ENCODE measurements around the gene PCDHA8.
"Not testable (repeated sequence)": the region's sequence is repeated elsewhere in the genome, so short reads cannot be mapped to it uniquely, and the experiment has no call there.

Gene PCDHA8, protein sequence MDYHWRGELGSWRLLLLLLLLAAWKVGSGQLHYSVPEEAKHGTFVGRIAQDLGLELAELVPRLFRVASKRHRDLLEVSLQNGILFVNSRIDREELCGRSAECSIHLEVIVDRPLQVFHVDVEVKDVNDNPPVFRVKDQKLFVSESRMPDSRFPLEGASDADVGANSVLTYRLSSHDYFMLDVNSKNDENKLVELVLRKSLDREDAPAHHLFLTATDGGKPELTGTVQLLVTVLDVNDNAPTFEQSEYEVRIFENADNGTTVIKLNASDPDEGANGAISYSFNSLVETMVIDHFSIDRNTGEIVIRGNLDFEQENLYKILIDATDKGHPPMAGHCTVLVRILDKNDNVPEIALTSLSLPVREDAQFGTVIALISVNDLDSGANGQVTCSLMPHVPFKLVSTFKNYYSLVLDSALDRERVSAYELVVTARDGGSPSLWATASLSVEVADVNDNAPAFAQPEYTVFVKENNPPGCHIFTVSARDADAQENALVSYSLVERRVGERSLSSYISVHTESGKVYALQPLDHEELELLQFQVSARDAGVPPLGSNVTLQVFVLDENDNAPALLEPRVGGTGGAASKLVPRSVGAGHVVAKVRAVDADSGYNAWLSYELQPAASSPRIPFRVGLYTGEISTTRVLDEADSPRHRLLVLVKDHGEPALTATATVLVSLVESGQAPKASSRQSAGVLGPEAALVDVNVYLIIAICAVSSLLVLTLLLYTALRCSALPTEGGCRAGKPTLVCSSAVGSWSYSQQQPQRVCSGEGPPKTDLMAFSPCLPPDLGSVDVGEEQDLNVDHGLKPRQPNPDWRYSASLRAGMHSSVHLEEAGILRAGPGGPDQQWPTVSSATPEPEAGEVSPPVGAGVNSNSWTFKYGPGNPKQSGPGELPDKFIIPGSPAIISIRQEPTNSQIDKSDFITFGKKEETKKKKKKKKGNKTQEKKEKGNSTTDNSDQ

DNA sequence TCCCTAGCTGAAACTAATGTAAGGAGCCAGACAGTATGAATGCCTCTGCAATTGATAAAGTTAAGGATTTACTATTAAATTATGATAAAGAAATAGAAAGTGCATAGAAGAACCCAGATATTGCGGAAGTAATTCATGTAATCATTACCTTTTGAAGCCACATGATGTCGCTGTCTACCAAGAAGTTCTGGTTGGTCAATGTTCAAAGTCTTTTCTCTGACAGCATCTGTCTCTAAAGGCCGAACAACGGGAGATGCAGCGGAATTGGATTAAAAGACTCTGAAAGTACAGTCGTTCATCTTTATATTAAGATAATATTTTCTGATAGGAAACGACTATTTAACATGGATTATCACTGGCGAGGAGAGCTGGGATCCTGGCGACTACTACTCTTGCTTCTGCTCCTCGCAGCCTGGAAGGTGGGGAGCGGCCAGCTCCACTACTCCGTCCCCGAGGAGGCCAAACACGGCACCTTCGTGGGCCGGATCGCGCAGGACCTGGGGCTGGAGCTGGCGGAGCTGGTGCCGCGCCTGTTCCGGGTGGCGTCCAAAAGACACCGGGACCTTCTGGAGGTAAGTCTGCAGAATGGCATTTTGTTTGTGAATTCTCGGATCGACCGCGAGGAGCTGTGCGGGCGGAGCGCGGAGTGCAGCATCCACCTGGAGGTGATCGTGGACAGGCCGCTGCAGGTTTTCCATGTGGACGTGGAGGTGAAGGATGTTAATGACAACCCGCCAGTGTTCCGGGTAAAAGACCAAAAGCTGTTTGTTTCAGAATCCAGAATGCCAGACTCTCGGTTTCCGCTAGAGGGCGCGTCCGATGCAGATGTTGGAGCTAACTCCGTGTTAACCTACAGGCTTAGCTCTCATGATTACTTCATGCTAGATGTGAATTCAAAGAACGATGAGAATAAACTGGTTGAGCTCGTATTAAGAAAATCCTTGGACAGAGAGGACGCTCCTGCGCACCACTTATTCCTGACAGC is at the start of gene PCDHA8:
Gene PCDHA8, plus strand, starts transcription at position 210 of the 985 bp plus-strand sequence. Its CDS starts 135 bp downstream, at position 345.
- DNase-seq: no peak

DNA sequence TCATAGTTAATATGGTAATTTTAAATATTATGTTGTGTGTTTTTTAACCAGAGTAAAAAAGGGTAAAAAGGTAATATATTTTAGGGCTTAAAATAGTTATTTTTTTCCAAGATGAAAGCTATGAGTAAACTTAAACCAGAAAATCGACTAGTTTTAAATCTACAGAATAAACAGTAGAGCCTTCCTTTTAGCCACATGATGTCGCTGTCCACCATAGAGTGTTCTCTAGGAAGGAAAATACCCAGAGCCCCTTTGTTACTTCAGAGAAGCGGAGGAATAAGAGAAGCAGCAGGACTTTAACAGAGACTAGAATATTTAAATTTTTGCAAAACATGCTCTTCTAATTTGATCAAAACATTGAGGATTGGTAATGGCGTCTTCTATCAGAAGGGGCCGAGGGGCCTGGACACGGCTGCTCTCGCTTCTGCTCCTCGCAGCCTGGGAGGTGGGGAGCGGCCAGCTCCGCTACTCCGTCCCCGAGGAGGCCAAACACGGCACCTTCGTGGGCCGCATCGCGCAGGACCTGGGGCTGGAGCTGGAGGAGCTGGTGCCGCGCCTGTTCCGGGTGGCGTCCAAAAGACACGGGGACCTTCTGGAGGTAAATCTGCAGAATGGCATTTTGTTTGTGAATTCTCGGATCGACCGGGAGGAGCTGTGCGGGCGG is 46.3 kb upstream of the PCDHA8 start, which contains the start of gene PCDHA2:
Gene PCDHA2, plus strand, starts transcription at position 258 of the 664 bp plus-strand sequence.
- no peak for DNase-seq

DNA sequence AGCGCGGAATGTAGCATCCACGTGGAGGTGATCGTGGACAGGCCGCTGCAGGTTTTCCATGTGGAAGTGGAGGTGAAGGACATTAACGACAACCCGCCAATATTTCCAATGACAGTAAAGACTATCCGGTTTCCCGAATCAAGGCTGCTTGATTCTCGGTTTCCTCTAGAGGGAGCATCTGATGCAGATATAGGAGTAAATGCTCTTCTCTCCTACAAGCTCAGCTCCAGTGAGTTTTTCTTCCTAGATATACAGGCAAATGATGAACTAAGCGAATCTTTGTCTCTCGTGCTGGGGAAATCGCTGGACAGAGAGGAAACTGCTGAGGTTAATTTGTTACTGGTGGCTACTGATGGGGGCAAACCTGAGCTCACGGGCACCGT is 45.7 kb upstream of the PCDHA8 start:
- no peak for DNase-seq

DNA sequence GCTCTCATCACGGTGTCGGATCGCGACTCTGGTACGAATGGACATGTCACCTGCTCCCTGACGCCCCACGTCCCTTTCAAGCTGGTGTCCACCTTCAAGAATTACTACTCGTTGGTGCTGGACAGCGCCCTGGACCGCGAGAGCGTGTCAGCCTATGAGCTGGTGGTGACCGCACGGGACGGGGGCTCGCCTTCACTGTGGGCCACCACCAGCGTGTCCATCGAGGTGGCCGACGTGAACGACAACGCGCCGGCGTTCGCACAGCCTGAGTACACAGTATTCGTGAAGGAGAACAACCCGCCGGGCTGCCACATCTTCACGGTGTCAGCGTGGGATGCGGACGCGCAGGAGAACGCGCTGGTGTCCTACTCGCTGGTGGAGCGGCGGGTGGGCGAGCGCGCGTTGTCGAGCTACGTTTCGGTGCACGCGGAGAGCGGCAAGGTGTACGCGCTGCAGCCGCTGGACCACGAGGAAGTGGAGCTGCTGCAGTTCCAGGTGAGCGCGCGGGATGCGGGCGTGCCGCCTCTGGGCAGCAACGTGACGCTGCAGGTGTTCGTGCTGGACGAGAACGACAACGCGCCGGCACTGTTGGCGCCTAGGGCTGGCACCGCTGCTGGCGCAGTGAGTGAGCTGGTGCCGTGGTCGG is 44.8 kb upstream of the PCDHA8 start:
- DNase-seq: not testable (repeated sequence)

DNA sequence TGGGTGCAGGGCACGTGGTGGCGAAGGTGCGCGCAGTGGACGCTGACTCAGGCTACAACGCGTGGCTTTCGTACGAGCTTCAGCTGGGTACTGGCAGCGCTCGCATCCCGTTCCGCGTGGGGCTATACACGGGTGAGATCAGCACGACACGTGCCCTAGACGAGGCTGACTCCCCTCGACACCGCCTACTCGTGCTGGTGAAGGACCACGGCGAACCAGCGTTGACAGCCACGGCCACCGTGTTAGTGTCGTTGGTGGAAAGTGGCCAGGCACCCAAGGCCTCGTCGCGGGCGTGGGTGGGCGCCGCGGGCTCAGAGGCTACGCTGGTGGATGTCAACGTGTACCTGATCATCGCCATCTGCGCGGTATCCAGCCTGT is 44.3 kb upstream of the PCDHA8 start:
- DNase-seq: no peak

DNA sequence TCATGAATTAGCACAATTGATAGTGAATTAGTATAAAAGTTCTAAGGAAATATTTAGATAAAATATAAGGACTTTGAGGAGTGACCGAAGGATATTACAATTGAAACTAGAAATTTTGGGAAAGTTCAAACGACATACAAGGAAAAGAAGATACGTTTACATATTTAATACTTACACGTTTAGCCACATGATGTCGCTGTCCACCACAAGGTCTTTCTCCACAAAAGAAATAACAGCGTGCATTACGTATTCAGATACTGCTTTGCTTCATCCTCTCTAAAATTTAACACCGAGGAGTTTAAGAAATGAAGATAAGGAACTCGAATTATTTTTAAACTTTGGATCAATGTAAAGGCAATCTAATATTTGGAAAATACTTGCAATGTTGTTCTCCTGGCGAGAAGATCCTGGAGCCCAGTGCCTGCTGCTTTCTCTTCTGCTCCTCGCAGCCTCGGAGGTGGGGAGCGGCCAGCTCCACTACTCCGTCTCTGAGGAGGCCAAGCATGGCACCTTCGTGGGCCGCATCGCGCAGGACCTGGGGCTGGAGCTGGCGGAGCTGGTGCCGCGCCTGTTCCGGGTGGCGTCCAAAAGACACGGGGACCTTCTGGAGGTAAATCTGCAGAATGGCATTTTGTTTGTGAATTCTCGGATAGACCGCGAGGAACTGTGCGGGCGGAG is 40.0 kb upstream of the PCDHA8 start, which contains the start of gene PCDHA3:
Gene PCDHA3, plus strand, starts transcription at position 242 of the 678 bp plus-strand sequence.
- no peak for DNase-seq

DNA sequence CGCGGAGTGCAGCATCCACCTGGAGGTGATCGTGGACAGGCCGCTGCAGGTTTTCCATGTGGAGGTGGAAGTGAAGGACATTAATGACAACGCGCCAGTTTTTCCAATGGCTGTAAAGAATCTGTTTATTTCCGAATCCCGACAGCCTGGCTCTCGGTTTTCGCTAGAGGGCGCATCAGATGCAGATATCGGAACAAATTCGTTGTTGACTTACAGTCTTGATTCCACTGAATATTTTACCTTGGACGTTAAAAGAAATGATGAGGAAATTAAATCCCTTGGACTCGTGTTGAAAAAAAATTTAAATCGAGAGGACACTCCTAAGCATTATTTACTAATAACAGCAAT is 39.5 kb upstream of the PCDHA8 start:
- DNase-seq: no peak

DNA sequence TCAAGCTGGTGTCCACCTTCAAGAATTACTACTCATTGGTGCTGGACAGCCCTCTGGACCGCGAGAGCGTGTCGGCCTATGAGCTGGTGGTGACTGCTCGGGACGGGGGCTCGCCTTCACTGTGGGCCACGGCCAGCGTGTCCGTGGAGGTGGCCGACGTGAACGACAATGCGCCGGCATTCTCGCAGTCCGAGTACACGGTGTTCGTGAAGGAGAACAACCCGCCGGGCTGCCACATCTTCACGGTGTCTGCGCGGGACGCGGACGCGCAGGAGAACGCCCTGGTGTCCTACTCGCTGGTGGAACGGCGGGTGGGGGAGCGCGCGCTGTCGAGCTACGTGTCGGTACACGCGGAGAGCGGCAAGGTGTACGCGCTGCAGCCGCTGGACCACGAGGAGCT is 38.6 kb upstream of the PCDHA8 start:
- not testable (repeated sequence) for DNase-seq

DNA sequence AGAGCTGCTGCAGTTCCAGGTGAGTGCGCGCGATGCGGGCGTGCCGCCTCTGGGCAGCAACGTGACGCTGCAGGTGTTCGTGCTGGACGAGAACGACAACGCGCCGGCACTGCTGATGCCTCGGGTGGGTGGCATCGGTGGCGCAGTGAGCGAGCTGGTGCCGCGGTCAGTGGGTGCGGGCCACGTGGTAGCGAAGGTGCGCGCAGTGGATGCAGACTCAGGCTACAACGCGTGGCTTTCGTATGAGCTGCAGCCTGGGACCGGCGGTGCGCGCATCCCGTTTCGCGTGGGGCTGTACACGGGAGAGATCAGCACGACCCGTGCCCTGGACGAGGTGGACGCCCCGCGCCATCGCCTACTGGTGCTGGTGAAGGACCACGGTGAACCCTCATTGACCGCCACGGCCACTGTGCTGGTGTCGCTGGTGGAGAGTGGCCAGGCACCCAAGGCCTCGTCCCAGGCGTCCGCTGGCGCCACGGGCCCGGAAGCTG is 38.2 kb upstream of the PCDHA8 start:
- no peak for DNase-seq

DNA sequence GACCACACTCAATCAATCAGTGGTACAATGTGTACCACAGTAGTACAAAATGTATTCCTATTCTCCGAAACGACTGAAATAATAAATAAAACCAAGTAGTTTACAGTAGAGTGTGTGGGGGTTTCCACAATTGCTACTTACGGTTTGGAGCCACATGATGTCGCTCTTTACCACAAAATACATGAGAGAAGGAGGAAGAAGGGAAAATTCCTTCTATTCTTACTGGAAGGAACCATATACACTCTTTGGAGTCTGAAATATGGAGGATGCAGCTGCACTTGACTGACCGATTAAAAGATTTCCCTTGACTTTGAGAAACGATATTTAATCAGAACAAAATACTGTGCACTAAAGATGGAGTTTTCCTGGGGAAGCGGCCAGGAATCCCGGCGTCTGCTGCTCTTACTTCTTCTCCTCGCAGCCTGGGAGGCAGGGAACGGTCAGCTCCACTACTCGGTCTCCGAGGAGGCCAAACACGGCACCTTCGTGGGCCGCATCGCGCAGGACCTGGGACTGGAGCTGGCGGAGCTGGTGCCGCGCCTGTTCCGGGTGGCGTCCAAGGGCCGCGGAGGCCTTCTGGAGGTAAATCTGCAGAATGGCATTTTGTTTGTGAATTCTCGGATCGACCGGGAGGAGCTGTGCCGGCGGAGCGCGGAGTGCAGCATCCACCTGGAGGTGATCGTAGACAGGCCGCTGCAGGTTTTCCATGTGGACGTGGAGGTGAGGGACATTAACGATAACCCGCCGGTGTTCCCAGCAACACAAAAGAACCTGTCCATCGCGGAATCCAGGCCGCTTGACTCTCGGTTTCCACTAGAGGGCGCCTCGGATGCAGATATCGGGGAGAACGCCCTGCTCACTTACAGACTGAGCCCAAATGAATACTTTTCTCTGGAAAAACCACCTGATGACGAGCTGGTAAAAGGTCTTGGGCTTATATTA is 33.9 kb upstream of the PCDHA8 start, which contains the start of gene PCDHA4:
Gene PCDHA4, plus strand, starts transcription at position 235 of the 942 bp plus-strand sequence.
- no peak for DNase-seq

DNA sequence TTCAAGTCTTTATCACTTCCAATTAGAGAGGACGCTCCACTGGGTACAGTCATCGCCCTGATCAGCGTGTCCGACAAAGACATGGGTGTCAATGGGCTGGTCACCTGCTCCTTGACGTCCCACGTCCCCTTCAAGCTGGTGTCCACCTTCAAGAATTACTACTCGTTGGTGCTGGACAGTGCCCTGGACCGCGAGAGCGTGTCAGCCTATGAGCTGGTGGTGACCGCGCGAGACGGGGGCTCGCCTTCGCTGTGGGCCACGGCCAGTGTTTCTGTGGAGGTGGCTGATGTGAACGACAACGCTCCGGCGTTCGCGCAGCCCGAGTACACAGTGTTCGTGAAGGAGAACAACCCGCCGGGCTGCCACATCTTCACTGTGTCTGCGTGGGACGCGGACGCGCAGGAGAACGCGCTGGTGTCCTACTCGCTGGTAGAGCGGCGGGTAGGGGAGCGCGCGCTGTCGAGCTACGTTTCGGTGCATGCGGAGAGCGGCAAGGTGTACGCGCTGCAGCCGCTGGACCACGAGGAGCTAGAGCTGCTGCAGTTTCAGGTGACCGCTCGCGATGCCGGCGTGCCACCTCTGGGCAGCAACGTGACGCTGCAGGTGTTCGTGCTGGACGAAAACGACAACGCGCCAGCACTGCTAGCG is 32.6 kb upstream of the PCDHA8 start:
- DNase-seq: not testable (repeated sequence)

DNA sequence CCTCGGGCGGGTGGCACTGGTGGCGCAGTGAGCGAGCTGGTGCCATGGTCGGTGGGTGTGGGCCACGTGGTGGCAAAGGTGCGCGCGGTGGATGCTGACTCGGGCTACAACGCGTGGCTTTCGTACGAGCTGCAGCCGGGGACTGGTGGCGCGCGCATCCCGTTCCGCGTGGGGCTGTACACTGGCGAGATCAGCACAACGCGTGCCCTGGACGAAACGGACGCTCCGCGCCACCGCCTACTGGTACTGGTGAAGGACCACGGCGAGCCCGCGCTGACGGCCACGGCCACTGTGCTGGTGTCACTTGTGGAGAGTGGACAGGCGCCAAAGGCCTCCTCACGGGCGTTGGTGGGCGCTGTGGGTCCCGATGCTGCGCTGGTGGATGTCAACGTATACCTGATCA is 32.1 kb upstream of the PCDHA8 start:
- no peak for DNase-seq

DNA sequence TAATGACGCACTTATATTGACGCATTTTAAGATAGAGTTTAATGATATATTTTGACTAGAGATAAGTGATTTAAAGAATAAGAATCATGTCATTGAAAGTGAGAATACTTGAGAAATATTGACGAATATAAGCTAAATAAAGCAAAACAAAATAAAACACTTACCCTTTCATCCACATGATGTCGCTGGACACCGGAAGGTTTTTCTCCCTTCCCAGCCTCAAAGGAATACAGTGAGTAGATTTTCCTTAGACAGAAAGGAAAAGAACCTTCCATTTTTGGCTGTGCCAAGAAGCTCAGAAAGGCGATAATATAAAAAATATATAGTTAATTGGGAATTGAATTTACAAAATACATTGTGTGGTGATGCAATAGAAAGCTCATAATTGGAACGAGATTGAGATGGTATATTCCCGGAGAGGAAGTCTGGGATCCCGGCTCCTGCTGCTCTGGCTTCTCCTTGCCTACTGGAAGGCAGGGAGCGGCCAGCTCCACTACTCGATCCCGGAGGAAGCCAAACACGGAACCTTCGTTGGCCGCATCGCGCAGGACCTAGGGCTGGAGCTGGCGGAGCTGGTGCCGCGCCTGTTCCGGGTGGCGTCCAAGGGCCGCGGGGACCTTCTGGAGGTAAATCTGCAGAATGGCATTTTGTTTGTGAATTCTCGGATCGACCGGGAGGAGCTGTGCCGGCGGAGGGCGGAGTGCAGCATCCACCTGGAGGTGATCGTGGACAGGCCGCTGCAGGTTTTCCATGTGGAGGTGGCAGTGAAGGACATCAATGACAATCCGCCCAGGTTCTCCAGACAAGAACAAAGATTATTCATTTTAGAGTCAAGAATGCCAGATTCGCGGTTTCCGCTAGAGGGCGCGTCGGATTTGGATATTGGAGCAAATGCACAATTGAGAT is 19.4 kb upstream of the PCDHA8 start, which contains the start of gene PCDHA5:
Gene PCDHA5, plus strand, starts transcription at position 239 of the 906 bp plus-strand sequence.
- no peak for DNase-seq

DNA sequence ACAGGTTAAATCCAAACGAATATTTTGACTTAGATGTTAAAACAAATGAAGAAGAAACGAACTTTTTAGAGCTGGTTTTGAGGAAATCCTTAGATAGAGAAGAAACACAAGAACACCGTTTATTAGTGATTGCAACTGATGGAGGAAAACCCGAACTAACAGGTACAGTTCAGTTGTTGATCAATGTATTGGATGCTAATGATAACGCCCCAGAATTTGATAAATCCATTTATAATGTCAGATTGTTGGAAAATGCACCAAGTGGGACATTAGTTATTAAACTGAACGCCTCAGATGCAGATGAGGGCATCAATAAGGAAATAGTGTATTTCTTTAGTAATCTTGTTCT is 18.7 kb upstream of the PCDHA8 start:
- DNase-seq: no peak

DNA sequence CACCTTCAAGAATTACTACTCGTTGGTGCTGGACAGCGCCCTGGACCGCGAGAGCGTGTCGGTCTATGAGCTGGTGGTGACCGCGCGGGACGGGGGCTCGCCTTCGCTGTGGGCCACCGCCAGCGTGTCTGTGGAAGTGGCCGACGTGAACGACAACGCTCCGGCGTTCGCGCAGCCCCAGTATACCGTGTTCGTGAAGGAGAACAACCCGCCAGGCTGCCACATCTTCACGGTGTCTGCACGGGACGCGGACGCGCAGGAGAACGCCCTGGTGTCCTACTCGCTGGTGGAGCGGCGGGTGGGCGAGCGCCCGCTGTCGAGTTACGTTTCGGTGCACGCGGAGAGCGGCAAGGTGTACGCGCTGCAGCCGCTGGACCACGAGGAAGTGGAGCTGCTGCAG is 18.0 kb upstream of the PCDHA8 start:
- not testable (repeated sequence) for DNase-seq

DNA sequence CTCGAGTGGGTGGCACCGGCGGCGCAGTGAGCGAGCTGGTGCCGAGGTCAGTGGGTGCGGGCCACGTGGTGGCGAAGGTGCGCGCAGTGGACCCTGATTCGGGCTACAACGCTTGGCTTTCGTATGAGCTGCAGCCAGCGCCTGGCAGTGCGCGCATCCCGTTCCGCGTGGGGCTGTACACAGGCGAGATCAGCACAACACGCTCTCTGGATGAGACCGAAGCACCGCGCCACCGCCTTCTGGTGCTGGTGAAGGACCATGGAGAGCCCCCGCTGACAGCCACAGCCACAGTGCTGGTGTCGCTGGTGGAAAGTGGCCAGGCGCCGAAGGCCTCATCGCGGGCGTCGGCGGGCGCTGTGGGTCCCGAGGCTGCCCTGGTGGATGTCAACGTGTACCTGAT is 17.5 kb upstream of the PCDHA8 start:
- DNase-seq: no peak

DNA sequence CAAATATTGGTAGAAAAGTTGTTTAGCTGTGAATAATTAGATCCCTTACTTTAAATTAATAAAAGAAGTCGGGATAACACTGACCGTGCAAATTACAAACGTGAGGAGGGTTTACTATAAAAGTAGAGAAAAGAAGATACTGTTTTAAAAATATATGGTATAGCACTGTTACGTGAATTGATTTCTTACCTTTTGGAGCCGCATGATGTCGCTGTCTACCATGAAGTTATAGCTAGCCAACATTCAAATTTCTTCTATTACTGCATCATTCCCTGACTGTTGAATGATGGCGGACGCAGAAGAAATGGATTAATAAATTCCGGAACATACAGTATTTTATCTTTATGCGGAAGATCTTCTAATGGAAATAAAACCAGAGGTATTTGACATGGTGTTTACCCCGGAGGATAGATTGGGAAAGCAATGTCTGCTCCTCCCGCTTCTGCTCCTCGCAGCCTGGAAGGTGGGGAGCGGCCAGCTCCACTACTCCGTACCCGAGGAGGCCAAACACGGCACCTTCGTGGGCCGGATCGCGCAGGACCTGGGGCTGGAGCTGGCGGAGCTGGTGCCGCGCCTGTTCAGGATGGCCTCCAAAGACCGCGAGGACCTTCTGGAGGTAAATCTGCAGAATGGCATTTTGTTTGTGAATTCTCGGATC is 13.2 kb upstream of the PCDHA8 start, which contains the start of gene PCDHA6:
Gene PCDHA6, plus strand, starts transcription at position 257 of the 658 bp plus-strand sequence. Its CDS starts 132 bp downstream, at position 389.
- DNase-seq: no peak
